ENCODE measurements around the gene MUC5B.
"Not testable (repeated sequence)": the region's sequence is repeated elsewhere in the genome, so short reads cannot be mapped to it uniquely, and the experiment has no call there.

Gene MUC5B

GRCh38 chr11:1180947-1181391, 41.9 kb upstream of the MUC5B start:
- in situ Hi-C loops (cut with MboI; ENCODE audit: low sequenced_read_pairs, unreplicated experiment), result no loop called here
- no peak for TF ChIP-seq CTCF (IDR thresholded peaks at IDR 0.05; ENCODE audit: borderline replicate concordance, control extremely low read depth, extremely low read depth, insufficient read depth, missing control alignments)
- no peak for DNase-seq (ENCODE audit: low spot score)

- DNase-seq (ENCODE audit: low spot score), result no peak
- no peak for TF ChIP-seq CTCF (IDR thresholded peaks at IDR 0.05; ENCODE audit: borderline replicate concordance, control extremely low read depth, extremely low read depth, insufficient read depth, missing control alignments)
- in situ Hi-C loops (cut with MboI; ENCODE audit: low sequenced_read_pairs, unreplicated experiment), result no loop called here
Measured at GRCh38 chr11:1181420-1181819, 41.4 kb upstream of the MUC5B start.

- in situ Hi-C loops (cut with MboI; ENCODE audit: low sequenced_read_pairs, unreplicated experiment), result no loop called here
- no peak for DNase-seq (ENCODE audit: low spot score)
- no peak for TF ChIP-seq CTCF (IDR thresholded peaks at IDR 0.05; ENCODE audit: borderline replicate concordance, control extremely low read depth, extremely low read depth, insufficient read depth, missing control alignments)
Measured at GRCh38 chr11:1181853-1182535, 40.9 kb upstream of the MUC5B start.

GRCh38 chr11:1184139-1184538, 38.7 kb upstream of the MUC5B start:
- in situ Hi-C loops (cut with MboI; ENCODE audit: low sequenced_read_pairs, unreplicated experiment); DNase-seq (ENCODE audit: low spot score): not testable (repeated sequence)

- DNase-seq (ENCODE audit: low spot score); in situ Hi-C loops (cut with MboI; ENCODE audit: low sequenced_read_pairs, unreplicated experiment): not testable (repeated sequence)
Measured at GRCh38 chr11:1188451-1189130, 34.3 kb upstream of the MUC5B start.

GRCh38 chr11:1189816-1190215, 33.0 kb upstream of the MUC5B start:
- in situ Hi-C loops (cut with MboI; ENCODE audit: low sequenced_read_pairs, unreplicated experiment); DNase-seq (ENCODE audit: low spot score): not testable (repeated sequence)

- DNase-seq (ENCODE audit: low spot score); in situ Hi-C loops (cut with MboI; ENCODE audit: low sequenced_read_pairs, unreplicated experiment): not testable (repeated sequence)
Measured at GRCh38 chr11:1191786-1192470, 30.9 kb upstream of the MUC5B start.

- TF ChIP-seq CTCF (IDR thresholded peaks at IDR 0.05; ENCODE audit: borderline replicate concordance, control extremely low read depth, extremely low read depth, insufficient read depth, missing control alignments), result no peak
- no peak for DNase-seq (ENCODE audit: low spot score)
- in situ Hi-C loops (cut with MboI; ENCODE audit: low sequenced_read_pairs, unreplicated experiment), result no loop called here
Measured at GRCh38 chr11:1192741-1193325, 30.0 kb upstream of the MUC5B start.

All from GM13976 (cell line).